NCI-H146 (cell line): Measurements from ENCODE around the gene ABHD3.
"Not testable (repeated sequence)": the region's sequence is repeated elsewhere in the genome, so short reads cannot be mapped to it uniquely, and the experiment has no call there.

Source experiments
- DNase-seq: peaks from one replicate; lab custom pipeline; 2025; lab: John Stamatoyannopoulos, UW

The ABHD3 gene

GRCh38 chr18:21703241-21703820 is 1.2 kb downstream of the ABHD3 start:
- DNase-seq: peak; percentile 63

GRCh38 chr18:21702602-21703001 is 2.0 kb downstream of the ABHD3 start:
- no peak for DNase-seq

- no peak for DNase-seq
Observed at GRCh38 chr18:21701621-21702020, 3.0 kb downstream of the ABHD3 start.

- no peak for DNase-seq
Observed at GRCh38 chr18:21700528-21701075, 4.0 kb downstream of the ABHD3 start.

- DNase-seq: no peak
Observed at GRCh38 chr18:21693322-21693721, 11.3 kb downstream of the ABHD3 start.

- no peak for DNase-seq
Observed at GRCh38 chr18:21689736-21690135, 14.8 kb downstream of the ABHD3 start.

- no peak for DNase-seq
Observed at GRCh38 chr18:21686282-21687105, 18.1 kb downstream of the ABHD3 start.

GRCh38 chr18:21685556-21685981 is 19.0 kb downstream of the ABHD3 start:
- DNase-seq: not testable (repeated sequence)

- DNase-seq: no peak
Observed at GRCh38 chr18:21684731-21685130, 19.8 kb downstream of the ABHD3 start.

GRCh38 chr18:21682371-21683051 is 22.1 kb downstream of the ABHD3 start:
- DNase-seq: no peak

GRCh38 chr18:21680161-21680560 is 24.4 kb downstream of the ABHD3 start:
- DNase-seq: no peak

GRCh38 chr18:21678859-21679258 is 25.7 kb downstream of the ABHD3 start:
- no peak for DNase-seq

GRCh38 chr18:21675354-21675753 is 29.2 kb downstream of the ABHD3 start:
- not testable (repeated sequence) for DNase-seq

GRCh38 chr18:21672521-21673267 is 31.9 kb downstream of the ABHD3 start:
- DNase-seq: peak; percentile 51

- no peak for DNase-seq
Observed at GRCh38 chr18:21669736-21670285, 34.8 kb downstream of the ABHD3 start.

- no peak for DNase-seq
Observed at GRCh38 chr18:21664069-21664468, 40.5 kb downstream of the ABHD3 start.

GRCh38 chr18:21663578-21663977 is 41.0 kb downstream of the ABHD3 start:
- no peak for DNase-seq

GRCh38 chr18:21662581-21662980 is 42.0 kb downstream of the ABHD3 start:
- no peak for DNase-seq

- no peak for DNase-seq
Observed at GRCh38 chr18:21660078-21660477, 44.5 kb downstream of the ABHD3 start.

- no peak for DNase-seq
Observed at GRCh38 chr18:21656402-21656801, 48.2 kb downstream of the ABHD3 start.

GRCh38 chr18:21653361-21653760 is 51.2 kb downstream of the ABHD3 start:
- no peak for DNase-seq

GRCh38 chr18:21652073-21652472 is 52.5 kb downstream of the ABHD3 start:
- no peak for DNase-seq
